Measurements from ENCODE around the gene CLDN19. TPM values are rescaled to one million over a fixed set of nuclear protein-coding genes. Genes with fewer than 3 reads are reported as not detected.

CLDN19 gene
- total and polyA plus RNA-seq, 9 of the 15 experiments (the other 6 are each of a cell fraction or from before 2014, with no cell fraction given): not detected

DNA sequence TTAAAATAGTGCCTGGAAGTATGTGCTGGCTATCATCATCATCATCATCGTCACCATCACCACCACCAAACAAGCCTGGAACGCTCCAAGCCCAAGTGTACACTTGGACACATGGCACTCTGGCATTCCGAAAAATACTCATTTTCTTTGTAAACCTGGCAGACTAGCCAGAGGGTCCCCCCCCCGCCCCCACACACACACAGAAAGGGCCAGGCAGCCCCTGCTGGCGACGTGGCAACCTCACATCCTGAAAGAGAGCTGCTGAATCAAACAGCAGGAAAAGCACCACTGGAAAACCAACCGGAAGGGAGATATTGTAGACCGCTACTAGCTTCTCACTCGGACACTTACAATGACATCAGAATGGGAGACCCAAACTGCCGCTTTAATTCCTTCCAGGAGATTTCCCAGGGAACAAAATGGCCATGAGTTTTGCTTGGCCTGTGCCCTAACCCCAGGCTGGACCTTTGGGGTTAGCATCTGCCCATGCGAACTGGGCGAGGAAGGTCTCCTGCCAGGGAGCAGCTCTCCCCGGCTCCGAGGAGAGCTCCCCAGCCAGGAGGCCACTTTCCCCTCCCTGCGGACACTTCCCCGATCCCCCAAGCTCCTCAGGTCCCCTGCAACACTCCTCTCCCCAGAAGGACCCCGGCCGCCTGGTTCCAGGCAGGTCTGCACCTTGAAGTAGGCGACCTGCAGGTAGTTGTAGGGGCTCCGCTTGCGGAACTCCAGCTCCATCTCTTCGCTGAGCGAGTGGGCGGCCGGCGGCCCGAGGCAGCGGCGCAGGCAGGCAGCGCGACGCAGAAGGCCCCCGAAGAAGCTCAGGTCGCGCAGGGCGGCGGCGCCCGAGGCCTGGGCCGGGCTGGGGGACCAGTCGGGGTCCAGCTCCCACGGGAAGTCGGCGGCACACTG, 26.1 kb upstream of the CLDN19 start (continued):
- TF ChIP-seq GABPB2 (CRISPR knock-in tag; conservative IDR thresholded peaks at IDR 0.05) (no peak), ZC3H8 (IDR thresholded peaks at IDR 0.05) (no peak), ZNF140 (CRISPR knock-in tag; IDR thresholded peaks at IDR 0.05) (no peak), ETV6 (IDR thresholded peaks at IDR 0.05; ENCODE audit: borderline replicate concordance in 1 of 2, low read depth in 2 of 2, low read length in 1 of 2) (no peak), ETV6 (CRISPR knock-in tag; IDR thresholded peaks at IDR 0.05; ENCODE audit: borderline replicate concordance) (peak; percentile 72; the same call in 1 of the 2 replicates), ZNF12 (CRISPR knock-in tag; IDR thresholded peaks at IDR 0.05) (0 out of 2 replicates have a peak, but pooled peaks have one; percentile 20), PTBP1 (IDR thresholded peaks at IDR 0.05; ENCODE audit: low read depth, low read length) (no peak), XRCC3 (IDR thresholded peaks at IDR 0.05) (no peak), ZNF583 (CRISPR knock-in tag; IDR thresholded peaks at IDR 0.05) (no peak), HIVEP1 (CRISPR knock-in tag; IDR thresholded peaks at IDR 0.05) (no peak), CREBBP (IDR thresholded peaks at IDR 0.05; ENCODE audit: low read depth, low read length) (no peak), L3MBTL2 (IDR thresholded peaks at IDR 0.05) (no peak), RFX7 (CRISPR knock-in tag; IDR thresholded peaks at IDR 0.05) (no peak), EGR1 (conservative IDR thresholded peaks at IDR 0.05) (peak; percentile 63), ZFX (CRISPR knock-in tag; IDR thresholded peaks at IDR 0.05) (no peak), ZNF232 (CRISPR knock-in tag; IDR thresholded peaks at IDR 0.05) (peak; percentile 78; the same call in 1 of the 2 replicates)
- TF ChIP-seq, protein P1, sequence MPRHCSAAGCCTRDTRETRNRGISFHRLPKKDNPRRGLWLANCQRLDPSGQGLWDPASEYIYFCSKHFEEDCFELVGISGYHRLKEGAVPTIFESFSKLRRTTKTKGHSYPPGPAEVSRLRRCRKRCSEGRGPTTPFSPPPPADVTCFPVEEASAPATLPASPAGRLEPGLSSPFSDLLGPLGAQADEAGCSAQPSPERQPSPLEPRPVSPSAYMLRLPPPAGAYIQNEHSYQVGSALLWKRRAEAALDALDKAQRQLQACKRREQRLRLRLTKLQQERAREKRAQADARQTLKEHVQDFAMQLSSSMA (CRISPR knock-in tag; IDR thresholded peaks at IDR 0.05): no peak
- TF ChIP-seq, protein P2, sequence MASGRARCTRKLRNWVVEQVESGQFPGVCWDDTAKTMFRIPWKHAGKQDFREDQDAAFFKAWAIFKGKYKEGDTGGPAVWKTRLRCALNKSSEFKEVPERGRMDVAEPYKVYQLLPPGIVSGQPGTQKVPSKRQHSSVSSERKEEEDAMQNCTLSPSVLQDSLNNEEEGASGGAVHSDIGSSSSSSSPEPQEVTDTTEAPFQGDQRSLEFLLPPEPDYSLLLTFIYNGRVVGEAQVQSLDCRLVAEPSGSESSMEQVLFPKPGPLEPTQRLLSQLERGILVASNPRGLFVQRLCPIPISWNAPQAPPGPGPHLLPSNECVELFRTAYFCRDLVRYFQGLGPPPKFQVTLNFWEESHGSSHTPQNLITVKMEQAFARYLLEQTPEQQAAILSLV (tag; IDR thresholded peaks at IDR 0.05): no peak
- TF ChIP-seq, protein P3, sequence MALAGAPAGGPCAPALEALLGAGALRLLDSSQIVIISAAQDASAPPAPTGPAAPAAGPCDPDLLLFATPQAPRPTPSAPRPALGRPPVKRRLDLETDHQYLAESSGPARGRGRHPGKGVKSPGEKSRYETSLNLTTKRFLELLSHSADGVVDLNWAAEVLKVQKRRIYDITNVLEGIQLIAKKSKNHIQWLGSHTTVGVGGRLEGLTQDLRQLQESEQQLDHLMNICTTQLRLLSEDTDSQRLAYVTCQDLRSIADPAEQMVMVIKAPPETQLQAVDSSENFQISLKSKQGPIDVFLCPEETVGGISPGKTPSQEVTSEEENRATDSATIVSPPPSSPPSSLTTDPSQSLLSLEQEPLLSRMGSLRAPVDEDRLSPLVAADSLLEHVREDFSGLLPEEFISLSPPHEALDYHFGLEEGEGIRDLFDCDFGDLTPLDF (CRISPR knock-in tag; IDR thresholded peaks at IDR 0.05): no peak
- TF ChIP-seq, protein P4, sequence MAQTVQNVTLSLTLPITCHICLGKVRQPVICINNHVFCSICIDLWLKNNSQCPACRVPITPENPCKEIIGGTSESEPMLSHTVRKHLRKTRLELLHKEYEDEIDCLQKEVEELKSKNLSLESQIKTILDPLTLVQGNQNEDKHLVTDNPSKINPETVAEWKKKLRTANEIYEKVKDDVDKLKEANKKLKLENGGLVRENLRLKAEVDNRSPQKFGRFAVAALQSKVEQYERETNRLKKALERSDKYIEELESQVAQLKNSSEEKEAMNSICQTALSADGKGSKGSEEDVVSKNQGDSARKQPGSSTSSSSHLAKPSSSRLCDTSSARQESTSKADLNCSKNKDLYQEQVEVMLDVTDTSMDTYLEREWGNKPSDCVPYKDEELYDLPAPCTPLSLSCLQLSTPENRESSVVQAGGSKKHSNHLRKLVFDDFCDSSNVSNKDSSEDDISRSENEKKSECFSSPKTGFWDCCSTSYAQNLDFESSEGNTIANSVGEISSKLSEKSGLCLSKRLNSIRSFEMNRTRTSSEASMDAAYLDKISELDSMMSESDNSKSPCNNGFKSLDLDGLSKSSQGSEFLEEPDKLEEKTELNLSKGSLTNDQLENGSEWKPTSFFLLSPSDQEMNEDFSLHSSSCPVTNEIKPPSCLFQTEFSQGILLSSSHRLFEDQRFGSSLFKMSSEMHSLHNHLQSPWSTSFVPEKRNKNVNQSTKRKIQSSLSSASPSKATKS (CRISPR knock-in tag; IDR thresholded peaks at IDR 0.05): no peak
- TF ChIP-seq, protein P5, sequence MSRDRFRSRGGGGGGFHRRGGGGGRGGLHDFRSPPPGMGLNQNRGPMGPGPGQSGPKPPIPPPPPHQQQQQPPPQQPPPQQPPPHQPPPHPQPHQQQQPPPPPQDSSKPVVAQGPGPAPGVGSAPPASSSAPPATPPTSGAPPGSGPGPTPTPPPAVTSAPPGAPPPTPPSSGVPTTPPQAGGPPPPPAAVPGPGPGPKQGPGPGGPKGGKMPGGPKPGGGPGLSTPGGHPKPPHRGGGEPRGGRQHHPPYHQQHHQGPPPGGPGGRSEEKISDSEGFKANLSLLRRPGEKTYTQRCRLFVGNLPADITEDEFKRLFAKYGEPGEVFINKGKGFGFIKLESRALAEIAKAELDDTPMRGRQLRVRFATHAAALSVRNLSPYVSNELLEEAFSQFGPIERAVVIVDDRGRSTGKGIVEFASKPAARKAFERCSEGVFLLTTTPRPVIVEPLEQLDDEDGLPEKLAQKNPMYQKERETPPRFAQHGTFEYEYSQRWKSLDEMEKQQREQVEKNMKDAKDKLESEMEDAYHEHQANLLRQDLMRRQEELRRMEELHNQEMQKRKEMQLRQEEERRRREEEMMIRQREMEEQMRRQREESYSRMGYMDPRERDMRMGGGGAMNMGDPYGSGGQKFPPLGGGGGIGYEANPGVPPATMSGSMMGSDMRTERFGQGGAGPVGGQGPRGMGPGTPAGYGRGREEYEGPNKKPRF (IDR thresholded peaks at IDR 0.05; ENCODE audit: low read depth, low read length): no peak
